Measurements from ENCODE around the gene FMN2.

GRCh38 chr1:240491796-240492195 lies 400.1 kb downstream of the FMN2 start:
- TF ChIP-seq KLF10 (tag by site-specific recombination; IDR thresholded peaks at IDR 0.05), result no peak
- no peak for TF ChIP-seq BCL6B (tag by site-specific recombination; IDR thresholded peaks at IDR 0.05)
- TF ChIP-seq CTCF (tag by site-specific recombination; IDR thresholded peaks at IDR 0.05), result no peak
- no peak for TF ChIP-seq MYNN (tag by site-specific recombination; IDR thresholded peaks at IDR 0.05; ENCODE audit: borderline replicate concordance)
- TF ChIP-seq ZNF148 (tag by site-specific recombination; IDR thresholded peaks at IDR 0.05; ENCODE audit: borderline replicate concordance), result no peak
- no peak for TF ChIP-seq ZNF24 (tag by site-specific recombination; IDR thresholded peaks at IDR 0.05)
- no peak for TF ChIP-seq PRDM2 (tag by site-specific recombination; IDR thresholded peaks at IDR 0.05; ENCODE audit: borderline replicate concordance)
- no peak for TF ChIP-seq ZFP41 (tag by site-specific recombination; IDR thresholded peaks at IDR 0.05; ENCODE audit: borderline replicate concordance)
- TF ChIP-seq ATF2 (tag by site-specific recombination; IDR thresholded peaks at IDR 0.05; ENCODE audit: low read depth), result no peak
- TF ChIP-seq ZNF274 (IDR thresholded peaks at IDR 0.05; ENCODE audit: low read length), result no peak
- TF ChIP-seq ZNF274 (tag by site-specific recombination; IDR thresholded peaks at IDR 0.05; ENCODE audit: borderline replicate concordance), result no peak
